ENCODE data around the gene AK1.
A peak's percentile ranks its signal among the peaks of the same experiment; 100 is the strongest.

Gene AK1

DNA sequence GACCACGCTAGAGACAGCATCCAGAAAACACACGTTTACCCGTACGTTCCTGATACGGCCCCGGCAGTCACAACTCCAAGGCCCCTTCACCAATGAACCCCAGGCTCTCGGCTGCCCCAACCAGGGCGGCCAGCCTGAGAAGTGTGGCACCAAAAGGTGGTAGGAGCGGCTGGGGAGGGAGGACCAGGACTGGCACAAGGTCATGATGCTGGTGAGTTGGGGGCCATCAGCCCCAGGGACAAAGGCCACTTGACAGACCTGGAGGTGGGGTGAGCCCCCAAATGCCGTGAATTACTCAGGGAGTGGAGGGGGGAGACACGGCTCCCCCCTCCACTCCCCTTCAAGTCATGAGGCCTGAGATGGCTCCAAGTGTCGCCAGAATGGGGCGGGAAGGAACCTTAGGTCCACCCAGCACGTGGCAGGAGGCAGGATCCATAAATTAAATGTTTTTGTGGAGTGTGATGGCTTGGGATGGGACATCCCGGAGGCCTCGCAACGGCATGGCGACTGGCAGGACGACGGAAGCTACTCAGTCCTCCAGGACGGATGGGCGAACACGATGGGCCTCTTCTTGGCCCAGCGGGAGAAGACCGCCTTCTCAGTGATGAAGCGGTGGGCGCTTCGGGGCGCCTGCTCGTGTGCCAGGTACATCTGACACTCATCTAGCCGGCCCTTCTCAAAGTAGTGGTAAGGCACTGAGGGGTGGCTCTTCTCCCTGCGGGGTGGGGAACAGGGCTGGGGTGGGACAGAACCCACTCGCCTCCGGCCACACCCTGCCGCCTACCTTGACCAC, 30.6 kb upstream of the AK1 start:
- no peak for DNase-seq

DNA sequence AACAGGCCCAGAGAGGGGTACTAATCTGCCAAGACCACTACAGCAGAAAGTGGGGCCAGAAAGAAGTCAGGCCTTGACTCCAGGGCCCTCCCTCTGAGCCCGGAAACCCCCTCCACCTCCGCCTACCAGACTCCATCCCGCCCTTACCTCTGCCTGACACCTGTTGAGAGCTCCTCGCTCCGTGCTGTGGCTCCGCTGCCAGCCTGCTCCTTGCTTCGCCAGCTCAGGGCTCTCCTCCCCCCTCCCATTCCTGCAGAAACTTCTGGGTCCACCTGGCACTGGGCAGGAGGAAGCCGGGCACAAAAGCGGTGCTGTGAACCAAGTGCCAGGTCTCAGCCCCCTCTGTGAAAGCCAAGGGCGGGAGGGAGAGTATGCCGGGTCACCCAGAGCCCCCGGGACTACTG, 28.3 kb upstream of the AK1 start:
- DNase-seq, result no peak

DNA sequence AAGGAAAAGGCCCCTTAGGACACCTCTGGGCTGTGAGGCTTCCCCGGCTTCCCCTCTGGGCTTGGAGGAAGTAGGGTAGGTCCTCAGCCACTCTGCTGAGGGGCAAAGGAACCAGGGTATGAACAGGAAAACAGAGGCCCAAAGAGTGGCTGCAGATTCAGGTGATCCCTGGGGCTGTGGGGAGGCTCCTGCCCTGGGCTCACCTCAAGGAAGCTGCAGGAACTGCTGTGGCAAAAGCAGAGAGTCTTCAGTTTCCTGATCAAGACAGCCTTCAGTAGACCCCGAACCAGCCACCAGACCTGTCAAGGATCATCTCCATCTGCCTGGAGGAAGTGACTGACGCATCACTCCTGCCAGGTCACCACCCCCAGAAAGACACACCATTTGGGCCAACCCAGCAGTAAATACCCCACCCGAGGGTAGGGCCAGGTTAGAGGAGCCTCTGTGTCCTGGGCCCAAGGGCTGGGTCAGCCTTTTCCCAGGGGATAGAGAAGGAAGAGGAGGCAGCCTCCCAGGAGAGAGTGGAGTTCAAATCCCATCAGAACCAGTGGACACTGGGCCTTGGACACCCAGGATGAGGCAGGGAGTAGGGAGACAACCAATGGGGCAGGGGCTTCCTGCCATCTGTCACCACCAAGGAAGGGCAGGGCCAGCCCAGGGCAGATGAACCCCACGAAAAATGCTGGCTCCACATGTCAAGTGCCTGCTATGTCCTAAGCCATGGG, 27.7 kb upstream of the AK1 start:
- DNase-seq, result no peak

DNA sequence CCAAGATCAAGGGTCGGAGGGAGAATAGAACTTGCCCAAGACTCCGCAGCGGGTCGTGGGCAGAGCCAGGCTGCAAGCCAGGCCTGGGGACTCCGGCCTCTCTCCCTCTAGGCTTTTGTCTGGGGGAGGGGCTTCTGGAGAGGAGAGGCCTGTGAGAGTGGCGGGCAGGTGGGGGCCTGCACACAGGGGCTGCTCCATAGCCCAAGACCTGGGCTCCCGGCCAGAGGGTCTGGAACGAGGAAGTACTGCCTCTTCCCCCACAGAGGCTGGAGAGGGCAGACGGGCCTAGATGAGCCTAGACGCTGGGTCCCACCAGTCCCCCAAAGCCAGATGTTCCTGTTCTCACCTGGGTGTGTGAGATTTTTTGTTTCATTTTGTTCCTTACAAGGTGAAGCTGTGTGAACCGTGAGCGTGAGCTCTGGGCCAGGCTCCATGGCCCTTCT, 27.1 kb upstream of the AK1 start:
- no peak for DNase-seq

GRCh38 chr9:127903557-127904475, 26.3 kb upstream of the AK1 start:
- peak; percentile 20 for DNase-seq

DNA sequence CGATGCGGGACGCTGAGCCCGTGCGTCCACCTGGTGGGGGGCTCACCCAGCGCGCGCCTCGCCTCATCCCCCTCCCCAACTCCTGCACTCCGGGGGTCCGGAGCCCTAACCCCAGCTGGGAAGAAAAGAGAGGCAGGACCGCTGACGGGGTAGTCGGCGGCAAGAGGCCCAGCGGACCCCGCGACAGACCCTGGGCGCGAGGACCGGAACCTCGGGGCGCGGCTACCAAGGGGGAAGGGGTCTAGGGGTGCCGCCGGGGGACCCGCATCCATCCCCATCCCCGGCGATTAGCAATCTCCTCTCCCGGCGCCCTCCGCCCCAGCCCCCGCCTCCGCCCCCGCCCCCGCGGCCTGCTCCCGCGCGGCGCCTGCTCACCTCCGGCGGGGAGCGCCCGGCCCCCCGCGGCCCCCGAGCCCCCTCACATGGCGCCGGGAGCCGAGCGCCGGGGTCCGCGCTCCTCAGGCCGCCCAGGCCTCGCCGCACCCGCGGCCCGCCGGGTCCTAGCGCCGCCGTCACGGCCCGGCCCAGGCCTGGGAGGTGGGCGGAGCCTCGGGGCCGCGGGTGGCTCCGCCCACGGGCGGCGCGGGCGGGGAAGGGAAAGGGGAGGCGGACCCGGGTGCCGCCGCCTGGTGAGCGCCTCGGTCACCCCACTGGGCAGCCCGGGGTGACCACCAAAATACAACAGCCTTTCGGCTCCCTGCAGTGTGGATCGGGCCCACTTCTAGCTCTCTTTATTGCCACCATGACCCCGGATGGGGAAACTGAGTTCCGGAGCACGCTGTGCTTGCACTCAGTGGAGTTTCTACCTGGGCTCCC, 21.9 kb upstream of the AK1 start, which contains the start of gene ST6GALNAC6:
Gene ST6GALNAC6, minus strand, starts transcription at position 476 of the 816 bp plus-strand sequence. CDS start 1,622 bp downstream, outside the sequence.
- DNase-seq, result peak; percentile 80

- DNase-seq, result peak; percentile 25
Measured at GRCh38 chr9:127898433-127899127, 21.1 kb upstream of the AK1 start.

- peak; percentile 79 for DNase-seq
Measured at GRCh38 chr9:127897193-127897692, 19.8 kb upstream of the AK1 start.

DNA sequence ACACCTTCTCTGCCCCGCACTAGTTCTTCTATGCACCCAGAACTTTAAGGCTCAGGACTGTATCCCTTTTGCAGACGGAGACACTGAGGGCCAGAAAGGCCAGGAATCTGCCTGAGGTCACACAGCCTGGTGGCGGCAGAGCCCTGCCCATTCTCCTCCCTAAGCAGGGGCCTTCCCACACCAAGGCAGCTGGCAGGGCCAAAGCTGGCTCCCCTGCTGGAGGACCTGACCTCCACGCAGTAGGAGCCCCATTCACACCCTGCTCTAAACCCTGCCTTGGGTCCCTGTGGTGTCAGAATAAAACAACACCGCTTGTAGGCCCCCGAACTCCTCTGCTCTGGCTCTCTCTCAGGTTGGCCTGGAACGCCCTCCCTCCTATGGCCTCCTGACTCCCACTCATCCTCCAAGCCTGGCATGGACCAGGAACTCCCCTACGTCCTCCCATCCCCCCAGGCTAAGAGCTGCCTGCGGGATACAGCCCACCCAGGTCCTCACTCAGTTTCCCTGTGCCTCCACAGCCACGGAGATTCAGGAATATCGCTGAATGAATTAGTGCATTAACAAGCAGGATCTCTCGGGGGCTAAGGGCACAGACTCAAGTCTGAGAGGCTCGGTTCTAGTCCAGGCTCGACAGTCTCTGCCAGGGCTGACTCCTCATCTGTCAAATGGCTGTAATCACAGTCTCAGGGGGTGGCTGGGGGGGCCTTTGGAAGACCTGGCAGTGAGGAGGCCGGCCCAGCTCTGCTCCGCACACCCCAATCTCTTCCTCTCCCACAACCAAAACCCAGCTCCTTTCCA, 19.1 kb upstream of the AK1 start:
- DNase-seq, result no peak

DNA sequence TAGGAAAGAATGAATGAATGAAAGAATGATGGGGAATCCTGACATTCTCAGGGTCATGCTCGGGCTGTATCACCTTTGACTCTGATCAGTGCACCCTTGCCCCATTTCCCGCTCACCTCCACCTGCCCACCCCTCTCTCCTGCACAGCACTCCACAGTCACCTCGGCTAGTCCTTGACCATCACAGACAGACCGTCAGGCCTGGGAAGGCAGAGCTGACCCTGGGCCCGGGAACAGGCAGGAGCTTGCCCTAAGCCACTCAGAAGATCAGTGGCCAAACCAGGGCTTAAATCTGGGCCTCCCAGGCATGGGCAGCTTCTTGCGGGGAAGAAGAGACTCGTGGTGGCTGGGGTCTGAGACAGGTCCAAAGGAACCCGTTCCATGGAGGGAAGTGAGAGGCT, 18.3 kb upstream of the AK1 start:
- DNase-seq, result no peak

DNA sequence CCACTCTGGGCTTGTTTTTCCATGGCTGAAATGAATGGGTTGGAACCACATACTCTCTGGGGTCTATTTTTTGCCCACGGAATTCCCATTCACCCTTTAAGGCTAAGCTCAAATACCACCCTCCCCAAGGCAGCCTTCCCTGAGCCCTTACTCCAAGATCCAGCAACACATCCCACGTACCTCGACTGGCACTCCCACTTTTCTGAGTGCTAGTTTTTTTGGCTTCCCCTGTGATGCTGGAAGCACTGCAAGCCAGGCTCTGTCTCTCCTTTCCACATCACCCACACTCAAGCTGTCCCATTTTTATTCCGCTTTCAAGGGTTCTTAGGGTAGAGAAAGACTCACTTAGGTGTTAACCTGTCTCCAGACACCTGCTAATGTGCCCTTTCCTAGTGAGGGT, 15.9 kb upstream of the AK1 start:
- no peak for DNase-seq

- no peak for DNase-seq
Measured at GRCh38 chr9:127892831-127893230, 15.4 kb upstream of the AK1 start.

GRCh38 chr9:127890053-127890452, 12.6 kb upstream of the AK1 start:
- no peak for DNase-seq

DNA sequence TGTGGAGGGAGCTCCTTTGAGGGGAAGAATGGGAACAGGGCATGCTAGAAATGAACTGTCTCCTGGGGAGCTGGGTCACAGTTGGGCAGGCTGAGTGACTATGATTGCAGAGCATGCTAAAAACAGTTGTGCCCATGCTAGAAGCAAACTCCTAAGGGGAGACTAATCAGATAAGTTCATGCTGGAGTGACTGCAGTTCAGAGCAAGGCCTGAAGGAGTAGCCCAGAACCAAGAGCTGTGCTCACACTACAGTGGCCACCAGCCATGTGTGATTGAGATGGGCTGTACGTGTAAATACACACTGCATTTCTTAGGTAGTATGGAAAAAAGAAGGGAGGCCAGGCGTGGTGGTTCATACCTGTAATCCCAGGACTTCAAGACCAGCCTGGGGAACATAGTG, 10.3 kb upstream of the AK1 start:
- DNase-seq, result peak; percentile 41

- DNase-seq, result no peak
Measured at GRCh38 chr9:127886401-127886972, 9.0 kb upstream of the AK1 start.

- DNase-seq, result no peak
Measured at GRCh38 chr9:127885508-127886281, 8.2 kb upstream of the AK1 start.

DNA sequence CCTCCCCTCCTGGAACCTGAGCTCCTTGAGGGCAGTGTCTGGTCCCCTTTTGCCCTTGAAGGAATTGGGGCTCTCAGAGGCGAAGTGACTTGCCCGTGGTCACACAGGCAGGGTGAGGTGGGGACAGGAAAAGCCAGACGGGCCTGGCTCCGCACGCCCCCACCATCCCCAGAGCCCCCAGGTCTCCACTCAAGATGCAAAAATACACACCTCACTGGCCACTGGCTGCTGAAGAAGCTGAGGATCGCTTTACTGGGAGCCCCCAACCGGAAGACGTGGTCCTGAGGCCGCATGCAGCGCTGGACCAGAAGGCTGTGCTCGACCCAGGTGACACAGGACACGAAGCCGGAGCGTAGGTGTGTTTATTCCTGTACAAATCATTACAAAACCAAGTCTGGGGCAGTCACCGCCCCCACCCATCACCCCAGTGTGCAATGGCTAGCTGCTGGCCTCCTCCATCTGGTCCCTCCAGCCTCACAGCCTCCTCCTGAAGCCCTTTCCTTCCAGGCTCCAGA, 7.6 kb upstream of the AK1 start:
- DNase-seq, result no peak

DNA sequence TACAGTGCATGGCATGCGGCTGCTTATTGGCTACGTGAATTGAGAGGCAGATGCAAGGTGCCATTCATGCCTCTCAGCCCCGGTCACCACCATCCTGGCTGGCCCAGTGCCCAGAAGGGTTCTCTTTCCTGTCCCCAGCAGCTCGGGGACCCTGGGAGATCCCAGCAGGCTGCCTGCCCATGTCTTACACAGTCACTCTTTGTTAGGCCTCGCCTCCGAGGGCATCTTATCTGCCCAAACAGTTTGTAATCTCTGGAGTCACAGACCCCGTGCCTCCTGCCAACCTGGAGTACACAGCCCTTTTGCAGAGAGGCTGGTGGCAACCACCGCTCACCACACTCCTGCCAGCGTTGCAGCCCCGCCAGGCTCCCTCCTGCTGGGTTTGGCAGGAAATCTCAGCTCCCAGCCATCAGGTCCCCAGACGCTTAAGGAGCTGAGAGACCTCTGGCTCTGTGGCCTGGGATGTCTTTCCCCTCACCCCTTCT, 7.0 kb upstream of the AK1 start:
- DNase-seq, result peak; percentile 20

GRCh38 chr9:127883959-127884358, 6.5 kb upstream of the AK1 start:
- no peak for DNase-seq

Measured in OCI-M1 (cell line).